Tongue (tissue), 2 donors: ENCODE measurements around the gene NGB. TPM values are rescaled to one million over a fixed set of nuclear protein-coding genes. Genes with fewer than 3 reads are reported as not detected.
"Not testable (repeated sequence)": the region's sequence is repeated elsewhere in the genome, so short reads cannot be mapped to it uniquely, and the experiment has no call there.

ENCODE experiments used
- DNase-seq: peaks from one replicate; pipeline ENCODE4 v3.0.0-alpha.2; 2015
- total RNA-seq: library from RNA; depleted of rRNA; stranded (reverse); fragments of >200 nt; gene quantifications from one replicate; pipeline ENCODE4 v1.2.3, GENCODE V29; 2014

NGB gene, protein sequence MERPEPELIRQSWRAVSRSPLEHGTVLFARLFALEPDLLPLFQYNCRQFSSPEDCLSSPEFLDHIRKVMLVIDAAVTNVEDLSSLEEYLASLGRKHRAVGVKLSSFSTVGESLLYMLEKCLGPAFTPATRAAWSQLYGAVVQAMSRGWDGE
- not detected for total RNA-seq

DNA sequence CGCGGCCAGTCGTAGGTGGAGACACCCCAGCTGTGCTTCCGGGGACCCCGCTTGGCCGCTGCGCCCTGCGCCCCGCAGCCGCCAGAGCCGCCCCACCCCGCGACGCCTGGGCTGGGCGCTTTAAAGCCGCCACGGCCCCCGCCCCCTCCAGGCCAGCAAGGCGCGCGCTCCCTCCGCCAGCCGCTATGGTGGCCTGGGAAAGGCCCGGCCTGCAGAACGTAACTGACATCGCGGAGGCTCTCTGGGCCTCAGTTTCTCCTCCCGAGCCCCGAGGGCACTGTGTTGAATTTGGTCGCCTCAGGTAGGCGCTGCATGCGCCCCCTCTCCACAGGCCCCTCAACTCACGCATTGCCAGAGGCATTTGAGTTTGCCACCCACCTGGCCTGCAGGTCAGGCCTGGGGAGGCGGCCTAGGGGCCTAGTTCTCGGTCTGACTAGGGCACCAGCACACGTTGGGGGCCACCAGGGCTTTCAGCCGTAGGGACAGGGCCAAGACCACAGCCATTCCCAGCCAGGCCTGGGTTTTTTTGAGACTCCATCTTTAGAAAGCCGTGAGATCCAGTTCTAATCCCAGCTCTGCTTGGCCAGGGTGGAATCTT, at the start of gene NGB:
NGB (minus strand) TSS at position 94 of the 598 bp plus-strand sequence. CDS start 269 bp downstream, outside the sequence.
- no peak for DNase-seq

DNA sequence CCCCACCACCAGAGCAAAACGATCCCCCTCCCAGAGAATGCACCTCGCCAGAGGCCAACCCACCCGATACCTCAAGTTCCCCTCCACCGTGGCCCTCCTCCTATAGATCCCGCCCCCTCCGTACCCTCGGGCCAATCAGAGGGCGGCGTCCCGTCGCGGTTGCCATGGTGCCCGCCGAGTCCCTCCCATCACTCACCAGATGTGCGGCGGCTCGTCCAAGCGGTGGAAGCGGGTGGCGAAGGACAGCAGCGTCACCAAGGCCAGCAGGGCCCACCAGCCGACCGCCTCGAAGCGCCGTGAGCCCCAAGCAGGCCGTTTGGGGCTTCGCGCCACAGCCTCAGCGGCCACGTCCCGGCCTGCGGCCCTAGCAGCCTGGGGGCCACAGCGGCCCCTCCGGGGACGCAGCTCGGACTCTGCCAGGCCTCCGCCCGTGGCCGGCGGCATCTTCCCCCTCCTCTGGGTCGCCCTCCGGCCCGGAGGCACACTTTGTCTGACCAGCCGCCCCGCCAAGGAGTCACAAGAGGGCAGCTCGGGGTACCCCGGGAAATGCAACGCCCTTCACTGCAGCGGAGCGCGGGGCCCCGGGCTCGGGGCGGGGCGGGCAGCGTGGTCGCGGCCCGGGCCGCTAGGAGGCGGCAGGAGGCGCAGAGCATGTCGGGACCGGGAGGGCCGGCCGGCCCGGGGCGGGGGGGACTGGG, 49.4 kb upstream of the NGB start, which contains the start of gene POMT2:
POMT2 (minus strand) TSS at position 646 of the 698 bp plus-strand sequence; CDS start at position 444, 202 bp downstream.
- peak; percentile 97 for DNase-seq

DNA sequence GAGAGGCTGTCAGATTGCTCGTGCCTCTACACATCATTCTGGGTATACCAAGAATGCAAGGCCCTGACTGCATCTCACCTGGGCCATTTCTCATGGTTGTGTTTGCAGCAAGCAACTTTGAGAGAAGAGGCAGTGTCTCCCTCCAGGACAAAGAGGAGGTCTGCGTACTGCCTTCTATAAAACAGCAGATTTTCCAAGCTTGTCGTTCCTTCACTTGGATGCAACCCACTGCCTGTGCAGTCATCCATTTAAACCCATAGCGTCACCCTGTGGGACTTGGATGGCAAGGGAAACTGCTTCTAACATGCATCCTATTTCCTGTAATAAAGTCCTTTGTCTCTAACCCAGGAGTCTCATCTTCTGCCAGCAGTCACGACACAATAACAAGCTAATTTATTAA, 48.4 kb upstream of the NGB start:
- DNase-seq, result no peak

DNA sequence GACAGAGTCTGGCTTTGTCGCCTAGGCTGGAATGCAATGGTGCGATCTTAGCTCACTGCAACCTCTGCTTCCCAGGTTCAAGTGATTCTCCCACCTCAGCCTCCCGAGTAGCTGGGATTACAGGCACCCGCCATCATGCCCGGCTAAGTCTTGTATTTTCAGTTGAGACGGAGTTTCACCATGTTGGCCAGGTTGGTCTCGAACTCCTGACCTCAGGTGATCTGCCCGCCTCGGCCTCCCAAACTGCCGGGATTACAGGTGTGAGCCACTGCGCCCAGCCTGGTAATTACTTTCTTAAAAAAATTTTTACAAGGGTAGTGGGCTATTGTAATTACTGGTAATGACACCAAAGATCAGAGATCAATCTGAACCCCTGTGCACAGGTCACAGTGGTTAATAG, 47.8 kb upstream of the NGB start:
- DNase-seq, result not testable (repeated sequence)

DNA sequence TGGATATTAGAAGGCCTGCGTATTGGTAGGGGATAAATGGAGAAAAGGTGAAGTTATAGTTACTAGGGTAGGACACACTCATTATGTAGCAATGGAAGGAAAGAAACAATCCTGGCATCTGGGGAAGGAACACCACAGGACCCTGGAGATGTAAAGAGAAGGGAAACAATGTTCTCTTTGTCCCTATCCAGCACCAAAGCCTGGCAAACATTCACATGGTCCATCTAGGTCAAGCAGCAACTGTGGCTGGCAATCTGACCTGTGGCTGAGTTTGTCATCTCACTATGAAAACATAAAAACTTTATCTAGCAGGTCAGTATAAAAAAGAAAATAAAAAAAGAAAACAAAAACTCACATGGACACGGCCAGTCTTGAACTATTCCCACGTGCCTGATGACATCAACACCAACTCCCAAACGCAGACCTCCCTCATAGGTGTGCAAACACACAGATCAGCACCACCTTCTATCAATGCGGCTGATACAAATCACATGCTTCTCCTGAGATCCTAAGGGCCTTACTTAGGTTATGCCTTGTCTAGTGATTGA, 47.1 kb upstream of the NGB start:
- DNase-seq, result no peak

DNA sequence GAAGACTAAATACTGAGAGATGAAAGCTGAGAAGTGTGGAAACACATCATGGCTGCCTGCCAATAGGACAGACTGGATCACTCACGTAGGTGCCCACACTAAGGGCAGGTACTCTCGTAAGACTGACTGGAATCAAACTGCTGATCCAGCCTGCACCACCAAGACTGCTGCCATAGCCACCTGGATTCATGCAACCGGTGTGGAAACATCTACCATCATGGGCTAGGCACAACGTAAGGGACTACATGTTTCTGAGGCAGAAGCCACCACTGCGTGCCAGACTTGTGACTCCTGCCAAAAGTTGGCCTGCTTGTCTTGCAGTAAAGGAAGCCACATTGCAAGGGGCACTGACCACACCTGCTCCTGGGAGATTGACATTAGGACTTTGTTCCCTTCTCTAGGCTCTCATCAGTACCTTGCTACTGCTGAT, 45.9 kb upstream of the NGB start:
- DNase-seq, result no peak

DNA sequence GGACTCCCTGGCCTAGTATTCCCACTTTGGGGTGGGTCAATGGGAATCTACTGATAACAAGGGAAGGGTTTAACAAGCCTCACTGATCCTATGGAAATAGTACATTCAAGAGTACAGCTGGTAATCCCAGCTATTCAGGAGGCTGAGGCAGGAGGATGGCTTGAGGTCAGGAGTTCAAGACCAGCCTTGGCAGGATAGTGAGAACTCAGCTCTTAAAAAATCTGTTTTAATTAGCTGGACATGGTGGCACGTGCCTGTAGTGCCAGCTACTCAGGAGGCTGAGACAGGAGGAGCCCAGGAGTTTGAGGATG, 45.1 kb upstream of the NGB start:
- DNase-seq, result no peak

DNA sequence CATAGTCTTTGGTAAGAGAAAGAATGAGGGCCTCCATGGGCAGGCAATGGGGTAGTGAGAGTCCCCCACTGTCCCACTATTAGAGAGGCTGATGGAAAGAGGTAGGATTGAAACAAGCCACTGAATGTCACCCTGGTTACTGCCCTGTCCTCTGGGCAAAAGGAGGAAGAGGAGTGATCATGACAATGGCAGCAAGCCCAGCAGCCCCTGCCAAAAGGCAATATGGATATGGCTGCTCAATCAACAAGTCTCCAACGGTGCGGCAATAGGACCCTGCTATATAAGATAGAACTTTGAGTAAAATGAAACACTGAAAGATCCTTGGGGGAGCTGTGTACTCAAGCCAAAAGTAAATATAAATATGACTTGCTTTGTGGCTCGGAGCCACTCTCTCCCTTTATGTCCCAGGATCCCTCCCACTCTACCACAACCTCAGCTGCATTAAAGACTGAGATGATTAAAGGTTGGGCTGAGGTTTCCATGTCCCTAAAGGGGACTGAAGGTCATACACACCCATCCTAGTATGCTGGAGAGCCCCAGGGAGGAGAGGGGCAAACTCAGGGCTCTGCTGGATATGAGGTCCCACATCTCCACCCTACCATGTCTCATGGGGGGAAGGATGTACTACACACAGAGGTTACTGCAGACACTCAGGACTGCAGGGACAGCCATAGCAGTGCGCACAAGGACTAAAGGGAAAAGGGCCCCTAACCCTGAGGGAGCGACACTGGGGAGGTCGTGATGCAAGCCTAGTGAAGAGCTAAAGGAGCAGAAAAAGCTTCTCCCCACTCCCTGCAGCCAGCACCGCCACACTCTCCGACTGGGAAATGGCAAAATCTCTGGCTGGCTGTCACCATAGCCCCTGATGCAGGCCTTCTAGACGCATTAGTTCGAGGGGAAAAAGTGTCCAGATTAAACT, 43.8 kb upstream of the NGB start:
- no peak for DNase-seq

DNA sequence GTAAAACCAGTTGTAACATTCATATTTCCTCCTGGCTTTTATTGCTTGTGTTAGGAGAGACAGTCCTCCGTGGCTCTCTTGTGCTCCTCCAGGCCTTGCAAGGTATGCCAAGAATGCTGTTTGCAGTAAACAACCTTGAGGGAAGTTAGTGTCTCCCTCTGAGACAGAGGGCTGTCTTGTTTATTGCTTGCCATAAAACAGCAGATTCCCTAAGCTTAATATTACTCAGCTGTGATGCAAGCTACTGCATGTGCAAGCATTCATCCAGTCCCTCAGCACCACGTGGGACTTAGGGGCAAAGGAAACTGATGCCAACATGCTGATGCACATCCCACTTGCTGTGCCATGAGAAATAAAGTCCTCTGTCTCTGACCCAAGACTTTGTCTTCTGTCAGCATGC, 43.0 kb upstream of the NGB start:
- DNase-seq, result peak; percentile 60

DNA sequence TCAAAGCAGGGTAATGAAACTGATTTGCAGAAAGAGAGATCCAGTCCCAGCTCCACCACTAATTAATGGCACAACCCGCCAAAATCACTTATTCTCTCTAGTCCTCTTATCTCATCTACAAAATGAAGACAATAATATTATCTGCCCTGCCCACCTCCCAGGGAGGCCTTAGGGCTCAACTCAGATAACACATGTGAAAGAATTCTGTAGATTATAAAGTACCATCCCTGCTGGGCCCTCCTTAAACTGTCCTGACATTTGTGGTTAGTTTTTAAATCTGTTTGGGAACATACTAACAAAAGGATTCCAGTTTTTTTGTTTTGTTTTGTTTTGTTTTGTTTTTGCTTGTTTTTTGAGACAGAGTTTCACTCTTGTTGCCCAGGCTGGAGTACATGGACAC, 42.4 kb upstream of the NGB start:
- no peak for DNase-seq

DNA sequence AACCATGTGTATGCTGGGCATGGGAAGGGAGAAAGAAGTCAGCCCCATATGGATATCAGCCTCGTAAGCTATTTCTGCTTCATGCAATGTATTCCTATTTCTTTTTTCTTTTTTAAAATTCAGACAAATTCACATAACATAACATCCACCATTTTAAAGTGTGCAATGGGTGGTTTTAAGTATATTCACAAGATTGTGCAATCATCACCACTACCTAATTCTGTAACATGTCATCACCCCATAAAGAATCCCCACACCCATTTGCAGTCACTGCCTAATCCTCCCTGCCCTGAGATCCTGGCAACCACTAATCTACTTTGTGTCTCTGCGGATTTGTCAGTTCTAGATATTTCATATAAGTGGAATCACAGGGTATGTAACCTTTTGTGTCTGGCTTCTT, 40.2 kb upstream of the NGB start:
- no peak for DNase-seq

DNA sequence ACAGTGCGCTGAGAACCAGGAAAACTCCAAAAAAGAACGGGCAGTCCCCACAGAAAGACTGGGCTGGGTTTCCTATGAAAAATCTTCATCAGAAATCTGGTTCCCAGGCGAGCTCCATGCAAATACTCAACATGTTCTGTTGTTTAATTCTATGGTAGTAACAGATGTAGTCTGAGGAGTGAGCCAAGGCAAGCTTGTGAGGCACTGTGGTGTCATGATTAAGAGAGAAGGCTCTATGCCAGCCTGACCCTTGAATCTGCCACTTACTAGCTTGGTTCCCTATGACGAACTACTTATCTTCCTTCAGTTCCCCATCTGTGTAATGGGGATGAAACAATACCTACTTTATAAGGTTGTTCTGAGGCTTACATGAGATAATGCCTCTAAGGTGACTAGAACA, 39.0 kb upstream of the NGB start:
- DNase-seq, result peak; percentile 83

DNA sequence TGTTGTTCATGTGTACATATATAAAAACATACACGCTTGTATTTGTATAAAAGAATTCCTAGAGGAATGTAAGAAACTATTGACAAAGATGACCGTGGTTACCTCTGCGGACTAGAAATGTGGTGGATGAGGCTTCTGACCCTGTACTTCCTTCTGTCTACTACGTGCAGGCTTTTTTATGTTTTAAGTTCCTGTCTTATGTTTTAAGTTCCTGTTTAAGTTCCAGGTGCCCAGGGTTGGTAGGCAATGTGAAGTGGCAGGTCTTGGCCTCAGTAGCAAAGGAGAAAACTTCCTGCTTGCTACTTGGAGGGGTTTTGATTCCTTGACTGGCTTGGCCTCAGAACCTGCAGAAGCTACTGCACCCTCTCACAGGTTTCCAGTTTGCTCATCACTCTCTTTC, 38.1 kb upstream of the NGB start:
- no peak for DNase-seq

DNA sequence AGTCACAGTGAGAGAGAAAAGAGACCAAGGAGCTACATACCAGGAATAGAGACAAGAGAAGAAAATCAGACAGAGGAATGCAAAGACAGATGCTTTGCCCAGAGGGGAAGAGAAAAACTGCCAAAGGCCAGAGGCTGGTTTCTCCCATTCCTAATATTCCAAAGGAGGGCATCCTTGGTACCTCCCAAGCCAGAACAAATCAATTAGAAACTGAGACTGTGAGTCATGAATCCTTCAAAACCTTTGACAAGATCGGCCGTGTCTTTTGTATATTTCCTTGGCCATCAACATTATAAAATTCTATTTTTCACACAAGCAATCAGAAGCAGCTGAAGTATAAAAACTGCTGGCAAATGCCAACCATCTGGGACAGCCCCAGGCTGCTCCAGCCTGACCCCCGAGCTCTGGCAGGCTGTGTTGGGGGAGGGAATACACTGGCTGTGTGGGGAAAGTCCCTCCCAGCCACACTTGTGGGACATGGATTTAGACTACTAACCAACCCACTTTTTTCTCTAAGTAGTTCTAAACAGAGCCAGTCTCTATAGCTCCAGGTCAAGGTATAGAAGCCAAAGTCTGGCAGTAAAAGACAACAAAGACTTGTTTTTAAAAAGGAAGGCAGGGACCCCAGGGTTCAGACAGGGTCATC, 36.0 kb upstream of the NGB start:
- peak; percentile 93 for DNase-seq

DNA sequence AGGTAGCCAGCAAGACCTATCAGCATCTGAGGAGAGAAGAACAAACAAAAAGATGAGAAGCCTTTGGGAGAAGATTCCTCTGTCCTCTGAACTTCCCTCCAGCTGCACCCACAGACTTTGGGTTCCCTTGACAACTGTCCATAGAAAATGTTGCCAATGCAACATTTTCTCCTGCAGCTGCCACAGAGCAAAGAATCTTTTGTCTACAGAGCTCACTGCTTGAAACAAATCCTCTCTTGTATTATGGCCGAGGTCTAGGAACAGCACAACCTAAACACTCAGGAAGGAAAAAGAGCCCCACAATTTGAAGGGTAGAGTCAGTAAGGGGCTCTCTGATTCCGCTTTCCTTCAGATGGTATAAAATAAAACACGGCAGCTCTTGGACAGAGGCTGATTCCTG, 35.4 kb upstream of the NGB start:
- DNase-seq, result peak; percentile 88

DNA sequence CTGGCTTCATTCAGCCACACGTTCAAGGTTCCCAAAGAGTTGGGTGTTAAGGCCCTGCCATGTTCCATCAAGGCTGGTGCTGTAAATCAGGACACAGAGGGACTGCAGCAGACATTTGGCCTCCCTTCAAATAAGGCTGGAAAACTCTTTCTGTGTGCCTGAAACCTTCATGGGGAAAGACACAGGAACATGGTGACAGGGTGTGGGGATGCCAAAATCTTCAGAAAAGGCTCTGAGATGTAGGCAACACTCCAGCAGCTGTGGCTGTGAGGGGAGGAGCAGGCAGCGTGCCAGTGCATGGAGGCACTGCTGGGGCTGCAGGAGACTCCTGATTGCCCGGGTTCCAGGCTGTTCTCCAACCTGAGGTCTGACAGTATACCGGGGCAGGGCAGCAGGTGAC, 34.7 kb upstream of the NGB start:
- peak; percentile 94 for DNase-seq

DNA sequence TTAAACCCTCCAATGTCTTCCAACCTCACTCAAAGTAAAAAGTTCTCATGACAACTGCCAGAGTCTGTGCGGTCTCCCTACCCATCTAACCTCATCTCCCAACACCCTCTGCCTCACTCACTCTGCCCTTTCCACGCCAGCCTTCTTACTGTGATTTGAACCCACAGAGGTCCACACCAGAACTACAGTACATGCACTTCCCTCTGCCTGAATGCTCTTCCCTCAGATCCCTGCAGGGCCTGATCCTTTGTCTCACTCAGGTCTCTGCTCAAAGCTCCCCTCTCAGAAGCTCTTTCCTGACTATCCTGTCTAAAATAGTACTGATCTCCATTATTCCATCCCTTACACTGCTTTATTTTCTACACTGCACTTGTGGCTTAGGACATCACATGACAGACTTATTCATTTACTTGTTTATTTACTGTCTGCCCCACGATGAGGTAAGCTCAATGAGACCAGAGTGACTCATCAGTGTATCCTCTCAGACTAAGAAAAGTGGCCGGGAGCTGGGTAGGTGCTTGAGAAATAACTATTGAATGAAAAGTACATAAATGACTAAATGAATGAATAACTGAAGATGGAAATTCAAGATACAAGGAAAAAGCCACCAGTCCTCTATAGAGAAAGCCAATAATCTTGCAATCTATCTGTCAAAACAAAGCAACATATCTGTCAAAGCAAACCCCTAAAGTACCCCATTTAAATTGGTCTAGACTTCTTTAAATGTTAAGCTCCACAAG, 32.6 kb upstream of the NGB start:
- DNase-seq, result no peak

DNA sequence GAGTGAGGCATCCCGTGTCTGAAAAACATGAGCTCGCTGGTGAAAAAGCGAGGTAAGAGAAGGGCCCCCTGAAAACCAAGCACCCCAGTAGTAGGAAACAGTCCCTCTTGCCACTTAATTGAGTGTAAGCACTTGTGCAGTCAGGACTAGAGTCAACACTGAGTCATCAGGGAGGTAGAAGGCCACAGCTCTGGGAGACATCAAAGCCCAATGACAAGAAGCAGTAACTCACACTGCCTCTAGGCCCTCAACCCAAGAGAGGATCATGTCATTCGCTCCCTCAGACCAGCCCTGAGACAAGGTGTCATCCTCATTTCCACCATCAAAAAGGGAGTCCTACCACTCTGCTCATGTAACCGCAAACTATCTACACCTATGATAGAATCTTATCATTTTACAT, 31.9 kb upstream of the NGB start:
- DNase-seq, result no peak

DNA sequence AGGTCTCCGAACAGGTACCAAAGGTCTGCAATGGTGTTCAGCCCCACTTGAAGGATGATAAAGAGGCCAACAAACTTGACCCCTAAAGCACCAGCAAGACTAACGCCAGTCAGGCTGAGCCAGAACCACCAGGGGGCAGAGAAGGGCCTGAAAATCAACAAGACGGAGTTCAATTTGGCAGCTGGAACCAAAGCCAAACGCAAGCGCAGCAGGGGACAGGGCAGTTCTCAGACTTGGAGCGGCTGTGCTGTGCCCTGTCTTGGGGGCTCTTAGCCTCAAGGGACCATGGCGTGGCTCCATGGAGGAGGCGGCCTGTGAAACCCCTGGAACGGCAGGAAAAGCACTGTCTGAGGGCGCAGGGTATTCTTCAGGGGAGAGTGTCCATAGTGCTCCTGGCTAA, 30.1 kb upstream of the NGB start:
- DNase-seq, result peak; percentile 94

DNA sequence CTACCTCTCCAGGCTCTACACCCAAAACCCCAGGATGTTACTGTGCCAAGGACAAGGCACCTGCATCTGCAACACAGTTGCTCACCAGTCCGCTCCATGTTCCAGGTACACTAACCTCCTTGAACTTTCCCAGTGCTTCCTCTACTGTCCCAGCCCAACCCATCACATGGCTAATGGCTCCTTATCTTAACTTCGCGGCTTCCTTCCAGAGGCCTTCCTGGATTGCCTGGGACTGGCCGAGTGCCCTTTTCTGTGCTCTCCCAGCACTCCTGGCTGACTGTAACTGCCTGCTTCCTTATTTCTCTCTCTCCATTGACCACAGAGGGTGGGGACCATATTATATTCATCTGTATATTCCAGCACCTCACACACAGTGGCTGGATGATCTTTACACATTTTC, 28.8 kb upstream of the NGB start:
- DNase-seq, result no peak

DNA sequence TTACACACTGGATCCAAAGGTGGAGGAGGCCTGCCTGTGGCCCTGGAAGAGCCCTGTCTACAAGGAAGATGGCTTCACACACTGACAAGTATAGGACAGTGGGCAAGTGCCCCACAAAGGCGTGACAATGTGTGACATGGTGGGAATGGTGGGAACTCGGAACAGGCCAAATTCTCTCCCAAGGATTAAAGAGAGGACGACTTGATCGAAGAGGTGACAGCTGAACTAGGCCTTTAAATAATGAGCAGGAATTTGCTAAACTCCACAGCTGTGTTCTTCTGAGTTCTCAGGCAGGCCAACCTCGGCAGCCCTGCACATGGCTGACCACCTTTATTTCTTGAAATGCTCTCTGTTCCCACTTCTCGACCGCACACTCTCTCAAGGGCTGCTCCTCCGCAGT, 25.9 kb upstream of the NGB start:
- DNase-seq, result no peak
